GM21717 (cell line): ENCODE measurements around the gene SPRR3.
A peak's percentile ranks its signal among the peaks of the same experiment; 100 is the strongest.

Experiments
- ATAC-seq: cut with Tn5 transposase; IDR thresholded peaks from one replicate; pipeline ENCODE4 v1.9.1; 2021; ENCODE audit warnings: mild to moderate bottlenecking, moderate library complexity; ENCODE audit not compliant: unreplicated experiment

SPRR3 gene, protein sequence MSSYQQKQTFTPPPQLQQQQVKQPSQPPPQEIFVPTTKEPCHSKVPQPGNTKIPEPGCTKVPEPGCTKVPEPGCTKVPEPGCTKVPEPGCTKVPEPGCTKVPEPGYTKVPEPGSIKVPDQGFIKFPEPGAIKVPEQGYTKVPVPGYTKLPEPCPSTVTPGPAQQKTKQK

GRCh38 chr1:153001382-153001781 is at the start of gene SPRR3:
Gene SPRR3 (plus strand): TSS chr1:153001749. CDS start chr1:153003021, 1,272 bp downstream.
- ATAC-seq = no peak

DNA sequence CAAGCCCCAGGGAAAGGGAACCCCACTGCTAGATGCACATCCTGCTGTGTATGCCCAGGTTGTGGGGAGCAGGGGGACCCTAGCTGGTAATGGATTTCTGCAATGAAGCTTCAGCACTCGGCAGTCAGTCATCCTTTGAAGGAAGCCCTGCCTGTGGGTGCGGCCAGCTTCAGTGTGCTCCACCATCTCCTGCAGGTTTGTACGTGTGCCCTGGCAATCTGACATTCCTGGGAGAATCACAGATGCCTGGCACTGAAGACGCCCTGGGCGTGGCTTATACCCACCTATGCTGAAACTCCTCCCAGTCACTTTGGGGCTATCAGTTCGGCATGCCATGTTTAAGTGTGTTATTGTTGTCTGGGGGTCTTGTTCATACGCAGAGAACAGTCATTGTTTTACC is 47.8 kb upstream of the SPRR3 start:
- ATAC-seq = no peak

- no peak for ATAC-seq
Observed at GRCh38 chr1:152954436-152954835, 47.1 kb upstream of the SPRR3 start.

DNA sequence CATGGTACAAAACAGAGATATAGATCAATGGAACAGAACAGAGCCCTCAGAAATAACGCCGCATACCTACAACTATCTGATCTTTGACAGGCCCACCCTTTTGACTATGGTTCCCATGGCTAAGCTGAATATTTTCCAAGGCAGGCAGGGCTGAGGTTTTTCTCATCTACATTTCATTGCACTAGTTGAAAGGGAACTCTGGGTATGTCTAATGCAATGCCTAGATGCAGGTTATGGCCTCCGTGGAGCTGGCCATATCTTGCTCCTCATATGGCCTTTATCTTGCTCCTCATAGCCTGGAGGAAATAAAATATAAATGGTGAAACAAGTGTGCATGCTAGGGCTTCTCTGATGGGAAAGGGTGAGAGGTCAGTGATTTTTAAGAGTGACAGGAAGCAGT is 44.0 kb upstream of the SPRR3 start:
- ATAC-seq = no peak

DNA sequence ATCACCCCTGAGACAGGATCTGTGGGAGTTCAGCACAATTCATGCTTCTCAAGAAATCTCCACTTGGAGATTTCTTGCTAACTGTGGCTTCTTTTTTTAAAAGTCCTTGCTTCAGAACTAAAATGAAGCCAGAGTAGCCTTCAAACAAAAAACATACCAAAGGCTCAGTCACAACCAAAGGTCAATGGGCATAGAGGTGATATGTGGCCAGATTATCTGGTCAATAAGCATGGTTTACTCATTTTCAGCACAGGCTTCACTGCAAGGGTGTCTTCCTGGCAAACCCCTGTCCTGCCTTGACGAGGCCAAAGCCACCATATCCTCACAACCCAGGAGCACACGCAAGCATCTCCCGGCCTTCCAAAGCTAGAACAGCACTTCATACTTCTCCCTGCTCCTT is 42.3 kb upstream of the SPRR3 start:
- ATAC-seq = no peak

- no peak for ATAC-seq
Observed at GRCh38 chr1:152959801-152960451, 41.6 kb upstream of the SPRR3 start.

DNA sequence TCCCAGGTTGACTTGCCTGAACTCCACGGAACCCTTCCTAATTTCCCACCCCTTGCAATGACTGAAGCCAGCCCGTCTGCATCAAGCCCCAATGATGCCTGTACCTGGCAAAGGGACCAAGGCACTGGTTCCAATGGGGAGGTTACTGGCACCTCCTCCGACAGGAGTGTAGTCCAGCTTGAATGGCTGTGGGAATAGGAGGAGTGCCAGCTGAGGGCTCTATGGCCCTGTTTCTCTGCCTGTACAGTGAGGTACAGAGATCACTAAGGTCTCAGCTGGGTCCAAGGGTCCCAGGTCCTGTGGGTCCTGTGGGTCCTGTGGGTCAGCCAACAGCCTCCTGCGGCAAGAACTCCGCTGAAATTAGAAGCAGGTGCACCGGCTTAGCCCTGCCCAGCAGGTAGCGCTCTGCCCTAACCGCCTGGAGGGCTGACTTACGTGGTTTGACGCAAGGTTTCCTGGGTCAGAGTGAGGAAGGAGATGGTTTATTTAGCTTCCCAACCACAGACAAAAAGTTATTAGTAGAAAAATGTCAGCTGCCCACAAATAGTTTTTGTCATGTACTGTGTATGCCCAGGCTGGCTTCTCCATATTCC is 41.0 kb upstream of the SPRR3 start:
- no peak for ATAC-seq

GRCh38 chr1:152961226-152961891 is 40.2 kb upstream of the SPRR3 start:
- ATAC-seq = no peak

GRCh38 chr1:152962876-152963415 is 38.6 kb upstream of the SPRR3 start:
- no peak for ATAC-seq

- ATAC-seq = no peak
Observed at GRCh38 chr1:152964536-152964935, 37.0 kb upstream of the SPRR3 start.

DNA sequence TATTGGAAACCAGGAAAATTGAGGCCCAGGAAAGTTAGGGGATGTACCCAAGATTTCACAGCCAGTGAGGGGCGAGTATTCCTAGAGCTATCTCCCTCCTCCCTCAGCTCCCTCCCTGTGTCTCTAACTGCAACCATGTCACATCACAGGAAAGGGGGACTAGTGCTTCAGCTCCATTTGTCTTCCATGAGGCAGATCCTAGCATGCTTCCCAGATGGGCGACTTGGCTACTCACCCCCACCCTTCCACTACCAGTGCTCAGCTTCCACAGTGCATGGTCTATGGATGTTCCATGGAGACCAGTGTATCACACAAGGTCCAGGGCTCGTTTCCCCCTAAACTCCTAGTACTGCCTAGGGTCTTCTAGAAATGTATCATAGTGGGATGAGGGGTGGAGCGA is 35.7 kb upstream of the SPRR3 start:
- no peak for ATAC-seq

GRCh38 chr1:152967201-152967600 is 34.3 kb upstream of the SPRR3 start:
- no peak for ATAC-seq

- ATAC-seq = peak; percentile 81
Observed at GRCh38 chr1:152968248-152968647, 33.3 kb upstream of the SPRR3 start.

DNA sequence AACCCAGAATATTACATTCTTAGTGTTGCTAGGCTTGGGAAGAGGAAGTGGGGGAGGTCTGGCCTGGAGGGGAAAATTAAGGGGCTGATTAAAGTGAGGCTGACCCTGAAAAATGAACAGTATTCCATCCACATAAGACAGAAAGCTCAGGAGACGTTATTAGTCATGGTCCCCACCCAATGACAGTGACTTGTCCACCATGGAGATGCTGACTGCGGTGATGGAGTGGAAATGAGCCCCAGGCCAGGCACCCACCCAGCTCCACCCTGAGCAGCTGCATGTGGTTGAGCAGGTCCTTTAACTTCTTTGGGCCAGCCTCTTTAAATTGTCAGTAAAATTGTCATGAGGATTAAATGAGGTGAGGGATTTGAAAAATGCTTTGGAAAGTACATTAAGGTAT is 32.5 kb upstream of the SPRR3 start:
- no peak for ATAC-seq

DNA sequence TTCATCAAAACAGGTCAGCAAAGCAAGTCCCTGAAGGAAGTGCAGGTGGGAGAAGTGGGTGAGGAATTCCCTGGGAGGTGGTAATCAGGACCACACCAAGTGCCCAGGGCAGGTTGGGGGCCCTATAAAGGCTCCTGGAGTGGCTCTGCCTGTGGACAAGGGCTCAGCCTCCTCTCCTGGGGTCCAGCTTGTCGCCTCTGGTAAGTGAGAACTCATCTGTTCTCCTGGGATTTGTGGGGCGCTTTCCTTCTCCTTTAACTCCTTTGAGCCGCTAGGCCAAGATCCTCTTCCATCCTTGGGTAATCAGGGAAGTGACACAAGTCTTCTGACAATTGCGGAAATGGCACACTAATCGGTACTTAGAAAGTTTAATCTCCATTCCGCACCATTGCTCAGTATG is 31.1 kb upstream of the SPRR3 start, which contains the start of gene SPRR4:
Gene SPRR4, plus strand, starts transcription at position 154 of the 400 bp plus-strand sequence. CDS start 1,243 bp downstream, outside the sequence.
- ATAC-seq = no peak

GRCh38 chr1:152972196-152972886 is 29.2 kb upstream of the SPRR3 start:
- no peak for ATAC-seq

GRCh38 chr1:152976688-152977087 is 24.9 kb upstream of the SPRR3 start:
- no peak for ATAC-seq

GRCh38 chr1:152977614-152978013 is 23.9 kb upstream of the SPRR3 start:
- no peak for ATAC-seq

DNA sequence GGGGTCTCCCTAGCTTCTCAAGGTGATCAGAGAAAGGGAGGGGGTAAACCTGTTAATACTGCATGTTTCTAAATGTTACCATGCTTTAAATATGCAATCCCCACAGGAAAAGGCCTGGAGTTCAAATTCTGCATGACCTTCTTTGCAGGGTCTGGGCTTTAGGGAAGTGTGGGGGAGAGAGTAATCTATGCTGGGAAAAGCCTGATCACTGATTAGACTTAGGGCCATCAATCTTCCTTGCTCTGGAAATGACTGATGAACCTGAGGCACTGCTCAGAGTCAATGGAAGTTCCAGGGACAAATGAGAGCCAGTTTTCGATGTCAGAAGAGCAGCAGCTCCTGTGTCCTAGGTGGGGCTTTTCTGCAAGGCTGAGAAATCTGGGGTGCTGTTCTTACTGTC is 20.9 kb upstream of the SPRR3 start:
- no peak for ATAC-seq

GRCh38 chr1:152981146-152981871 is 20.2 kb upstream of the SPRR3 start:
- ATAC-seq = no peak
